K562 (cell line): ENCODE data around the gene TNIK. TPM values are rescaled to one million over a fixed set of nuclear protein-coding genes. Genes with fewer than 3 reads are reported as not detected.
A peak's percentile ranks its signal among the peaks of the same experiment; 100 is the strongest.

ENCODE experiments used
- BCL6 ChIP-seq: fragments of 250-450 bp; sonication (Bioruptor Pico); IDR thresholded peaks from 2 replicates; pipeline ENCODE4 v1.4.0; 2020
- GTF2E2 ChIP-seq: fragments of 200-800 bp; sonication (Bioruptor generic); IDR thresholded peaks from 2 replicates; pipeline ENCODE4 v1.6.1; 2016; ENCODE audit warnings: missing genetic modification characterization, missing compliant biosample characterization
- NCOA1 ChIP-seq: fragments of 450-650 bp; IDR thresholded peaks from 2 replicates; pipeline ENCODE4 v1.6.1; 2016; ENCODE audit warnings: low read depth
- NR2C1 ChIP-seq, 2 experiments: fragments of 450-650 bp; IDR thresholded peaks; 2 replicates each; pipeline ENCODE4 v1.6.1; 2017; ENCODE audit warnings: mild to moderate bottlenecking in 2 of 2, antibody characterized with exemption in 1 of 2, inconsistent platforms in 1 of 2, missing compliant biosample characterization in 1 of 2, missing genetic modification characterization in 1 of 2
- POLR2H ChIP-seq: IDR thresholded peaks from 2 replicates; pipeline ENCODE4 v1.6.1; 2016; ENCODE audit warnings: missing genetic modification characterization, low read depth, mild to moderate bottlenecking, control low read depth, missing compliant biosample characterization, moderate library complexity
- PRMT5 ChIP-seq: sonication (generic); formaldehyde crosslinking; IDR thresholded peaks from 2 replicates; pipeline ENCODE4 v1.5.0; 2020; ENCODE audit warnings: missing genetic modification reagents
- RBM17 ChIP-seq: fragments of 200-400 bp; formaldehyde crosslinking; IDR thresholded peaks from 2 replicates; pipeline ENCODE4 v1.6.1; 2017; ENCODE audit warnings: low read depth, mild to moderate bottlenecking, low read length, borderline replicate concordance
- RFX1 ChIP-seq: fragments of 450-650 bp; IDR thresholded peaks from 2 replicates; pipeline ENCODE4 v1.6.1; 2016; ENCODE audit warnings: mild to moderate bottlenecking, moderate library complexity
- SMARCA4 ChIP-seq: fragments of 450-650 bp; IDR thresholded peaks from 2 replicates; pipeline ENCODE4 v1.6.1; 2016
- TAL1 ChIP-seq: fragments of 450-650 bp; IDR thresholded peaks from 2 replicates; pipeline ENCODE4 v1.6.1; 2016; ENCODE audit warnings: mild to moderate bottlenecking
- ZBTB7A ChIP-seq: IDR thresholded peaks from 2 replicates; pipeline ENCODE4 v1.6.1; 2011; ENCODE audit warnings: low read depth, mild to moderate bottlenecking, low read length, moderate library complexity, borderline replicate concordance; ENCODE audit not compliant: control insufficient read depth
- ZFX ChIP-seq: sonication (generic); formaldehyde crosslinking; IDR thresholded peaks from 2 replicates; pipeline ENCODE4 v1.8.0; 2022; ENCODE audit warnings: mild to moderate bottlenecking, missing genetic modification reagents, moderate library complexity
- ZKSCAN1 ChIP-seq: fragments of 150-350 bp; IDR thresholded peaks from 2 replicates; pipeline ENCODE4 v1.6.1; 2016; ENCODE audit warnings: low read depth, low read length
- ZNF197 ChIP-seq: fragments of 200-800 bp; sonication (Bioruptor generic); IDR thresholded peaks from 2 replicates; pipeline ENCODE4 v1.6.1; 2016; ENCODE audit warnings: low read depth, missing genetic modification characterization, missing compliant biosample characterization
- ZNF830 ChIP-seq: fragments of 250-450 bp; sonication (Bioruptor Pico); IDR thresholded peaks from 2 replicates; pipeline ENCODE4 v1.5.0; 2021; ENCODE audit warnings: mild to moderate bottlenecking
- polyA plus RNA-seq, 8 experiments: library from polyadenylated mRNA; depleted of rRNA in 4 of 8; stranded (reverse) in 5 of 8; unstranded in 3 of 8; fragments of >200 nt; fragmentation: Nextera tagmentation in 2 of 8; fragmentation: Illumina TruSeq in 1 of 8; extraction: Ambion mirVana in 2 of 8; extraction: Trizol in 1 of 8; gene quantifications; 2 replicates each; pipeline versions ENCODE4 v1.2.1 to v1.2.3, GENCODE V29; 2011 to 2014; ENCODE audit warnings: inconsistent platforms in 1 of 8, missing spikeins in 1 of 8
- total RNA-seq, 7 experiments: library from RNA; depleted of rRNA in 6 of 7; stranded (reverse); fragments of >200 nt in 6 of 7; fragmentation: Illumina TruSeq in 2 of 7; extraction: Trizol in 2 of 7; gene quantifications; 2 replicates each; pipeline versions ENCODE4 v1.2.1 to v1.2.3, GENCODE V29; 2011 to 2021; ENCODE audit warnings: low replicate concordance in 1 of 7
- TF ChIP-seq, protein P1 (sequence below): fragments of 450-650 bp; formaldehyde crosslinking; conservative IDR thresholded peaks from 2 replicates; pipeline ENCODE4 v1.4.0; 2022; ENCODE audit warnings: mild to moderate bottlenecking, missing genetic modification characterization
- TF ChIP-seq, protein P2 (sequence below): sonication (generic); formaldehyde crosslinking; IDR thresholded peaks from 2 replicates; pipeline ENCODE4 v1.8.0; 2022; ENCODE audit warnings: missing genetic modification reagents, mild to moderate bottlenecking, borderline replicate concordance
- TF ChIP-seq, protein P3 (sequence below): IDR thresholded peaks from 2 replicates; pipeline ENCODE4 v1.6.1; 2014; ENCODE audit warnings: antibody characterized with exemption

The TNIK gene
- total and polyA plus RNA-seq, 9 of the 15 experiments (the other 6 are each of a cell fraction or from before 2014, with no cell fraction given), result 6.6 to 39.0 (median 24.7) TPM

DNA sequence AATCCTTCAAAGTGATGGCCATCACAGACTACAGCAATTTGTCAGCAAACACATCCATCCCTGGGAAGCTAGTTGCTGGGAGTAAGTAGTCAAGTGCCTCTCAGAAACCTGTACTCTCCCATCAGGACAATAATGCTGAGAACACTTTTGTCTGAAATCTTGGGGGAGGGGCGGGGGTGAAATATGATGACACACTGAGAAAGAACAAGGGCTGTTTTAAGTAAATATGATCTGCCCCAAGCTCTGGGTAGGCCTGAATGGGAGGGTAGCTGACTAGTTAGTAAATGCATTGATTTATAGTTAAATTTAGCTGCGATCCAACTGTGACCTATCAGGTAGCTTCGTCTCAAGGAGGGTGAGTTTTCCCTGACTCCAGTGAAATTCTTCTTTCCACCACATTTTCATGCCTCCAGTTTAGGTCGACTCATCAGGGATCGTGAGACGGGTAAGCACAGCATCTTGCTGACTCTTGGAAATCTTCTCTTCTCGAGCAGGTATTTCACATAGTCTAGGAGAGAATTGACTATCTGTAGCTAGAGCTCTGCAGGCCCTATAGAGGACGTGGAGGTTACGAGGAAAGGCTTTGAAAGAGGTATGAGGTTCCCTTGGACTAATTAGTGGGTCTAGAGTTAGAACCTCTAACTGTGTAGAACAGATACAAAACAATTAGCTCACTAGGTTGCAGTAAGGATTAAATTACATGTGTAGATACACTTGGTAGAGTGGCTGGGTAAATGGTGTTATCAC lies 220.3 kb downstream of the TNIK start (continued):
- TF ChIP-seq NCOA1 (peak; percentile 35; the same call in 1 of the 2 replicates), GTF2E2 (no peak), NR2C1 (IDR thresholded peaks at IDR 0.05) (no peak), NR2C1 (tag; IDR thresholded peaks at IDR 0.05) (peak; percentile 46), TAL1 (no peak), RBM17 (no peak), ZNF830 (CRISPR knock-in tag) (no peak), POLR2H (tag) (peak; percentile 48; the same call in 1 of the 2 replicates), ZKSCAN1 (no peak), RFX1 (no peak), BCL6 (CRISPR knock-in tag) (no peak), PRMT5 (CRISPR knock-in tag) (no peak), ZNF197 (CRISPR knock-in tag) (0 out of 2 replicates have a peak, but pooled peaks have one; percentile 30), SMARCA4 (peak; percentile 41; the same call in 1 of the 2 replicates), ZFX (CRISPR knock-in tag) (peak; percentile 42; the same call in 1 of the 2 replicates), ZBTB7A (no peak)
- TF ChIP-seq, protein P1, sequence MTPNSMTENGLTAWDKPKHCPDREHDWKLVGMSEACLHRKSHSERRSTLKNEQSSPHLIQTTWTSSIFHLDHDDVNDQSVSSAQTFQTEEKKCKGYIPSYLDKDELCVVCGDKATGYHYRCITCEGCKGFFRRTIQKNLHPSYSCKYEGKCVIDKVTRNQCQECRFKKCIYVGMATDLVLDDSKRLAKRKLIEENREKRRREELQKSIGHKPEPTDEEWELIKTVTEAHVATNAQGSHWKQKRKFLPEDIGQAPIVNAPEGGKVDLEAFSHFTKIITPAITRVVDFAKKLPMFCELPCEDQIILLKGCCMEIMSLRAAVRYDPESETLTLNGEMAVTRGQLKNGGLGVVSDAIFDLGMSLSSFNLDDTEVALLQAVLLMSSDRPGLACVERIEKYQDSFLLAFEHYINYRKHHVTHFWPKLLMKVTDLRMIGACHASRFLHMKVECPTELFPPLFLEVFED (CRISPR knock-in tag), result no peak
- TF ChIP-seq, protein P2, sequence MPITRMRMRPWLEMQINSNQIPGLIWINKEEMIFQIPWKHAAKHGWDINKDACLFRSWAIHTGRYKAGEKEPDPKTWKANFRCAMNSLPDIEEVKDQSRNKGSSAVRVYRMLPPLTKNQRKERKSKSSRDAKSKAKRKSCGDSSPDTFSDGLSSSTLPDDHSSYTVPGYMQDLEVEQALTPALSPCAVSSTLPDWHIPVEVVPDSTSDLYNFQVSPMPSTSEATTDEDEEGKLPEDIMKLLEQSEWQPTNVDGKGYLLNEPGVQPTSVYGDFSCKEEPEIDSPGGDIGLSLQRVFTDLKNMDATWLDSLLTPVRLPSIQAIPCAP (CRISPR knock-in tag), result no peak
- TF ChIP-seq, protein P3, sequence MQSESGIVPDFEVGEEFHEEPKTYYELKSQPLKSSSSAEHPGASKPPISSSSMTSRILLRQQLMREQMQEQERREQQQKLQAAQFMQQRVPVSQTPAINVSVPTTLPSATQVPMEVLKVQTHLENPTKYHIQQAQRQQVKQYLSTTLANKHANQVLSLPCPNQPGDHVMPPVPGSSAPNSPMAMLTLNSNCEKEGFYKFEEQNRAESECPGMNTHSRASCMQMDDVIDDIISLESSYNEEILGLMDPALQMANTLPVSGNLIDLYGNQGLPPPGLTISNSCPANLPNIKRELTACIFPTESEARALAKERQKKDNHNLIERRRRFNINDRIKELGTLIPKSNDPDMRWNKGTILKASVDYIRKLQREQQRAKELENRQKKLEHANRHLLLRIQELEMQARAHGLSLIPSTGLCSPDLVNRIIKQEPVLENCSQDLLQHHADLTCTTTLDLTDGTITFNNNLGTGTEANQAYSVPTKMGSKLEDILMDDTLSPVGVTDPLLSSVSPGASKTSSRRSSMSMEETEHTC, result no peak
